Renal cortex interstitium (tissue), 11 donors: Measurements from ENCODE around the gene UNC5C. TPM values are rescaled to one million over a fixed set of nuclear protein-coding genes. Genes with fewer than 3 reads are reported as not detected.

Experiments
- DNase-seq, 11 donors: peaks; one replicate each; pipeline ENCODE4 v3.0.0-alpha.2; 2013; ENCODE audit warnings: low read depth in 9 of 11, low spot score in 4 of 11; ENCODE audit errors: extremely low read depth in 1 of 11
- polyA plus RNA-seq, 3 donors: library from polyadenylated mRNA; unstranded; fragments of 120-200 nt; gene quantifications; one replicate each; pipeline ENCODE4 v1.2.1, GENCODE V29; 2013; ENCODE audit not compliant: insufficient read length in 3 of 3

UNC5C gene
- polyA plus RNA-seq, 3 donors, result 34.1 to 43.8 (median 41.3) TPM

GRCh38 chr4:95264843-95265242, 283.9 kb downstream of the UNC5C start:
- no peak for DNase-seq

- DNase-seq, result no peak
These were observed 284.8 kb downstream of the UNC5C start for GRCh38 chr4:95263960-95264359.

- DNase-seq, result no peak
These were observed 285.4 kb downstream of the UNC5C start for GRCh38 chr4:95263391-95263790.

- no peak for DNase-seq
These were observed 292.5 kb downstream of the UNC5C start for GRCh38 chr4:95256108-95256835.

- no peak for DNase-seq
These were observed 293.2 kb downstream of the UNC5C start for GRCh38 chr4:95255396-95256107.

GRCh38 chr4:95251568-95251967, 297.2 kb downstream of the UNC5C start:
- no peak for DNase-seq

- peak in 8 of 11 donors; percentile 20 to 60 (median 32) for DNase-seq
These were observed 298.1 kb downstream of the UNC5C start for GRCh38 chr4:95250544-95251137.

- no peak for DNase-seq
These were observed 299.2 kb downstream of the UNC5C start for GRCh38 chr4:95249426-95250021.

- no peak for DNase-seq
These were observed 299.9 kb downstream of the UNC5C start for GRCh38 chr4:95248720-95249425.

GRCh38 chr4:95243892-95244291, 304.9 kb downstream of the UNC5C start:
- no peak for DNase-seq

- DNase-seq, result no peak
These were observed 310.2 kb downstream of the UNC5C start for GRCh38 chr4:95238554-95238953.

- no peak for DNase-seq
These were observed 316.2 kb downstream of the UNC5C start for GRCh38 chr4:95232358-95233156.

GRCh38 chr4:95231681-95232080, 317.1 kb downstream of the UNC5C start:
- no peak for DNase-seq

GRCh38 chr4:95225849-95226248, 322.9 kb downstream of the UNC5C start:
- no peak for DNase-seq

- no peak for DNase-seq
These were observed 324.4 kb downstream of the UNC5C start for GRCh38 chr4:95224402-95224801.

- DNase-seq, result no peak
These were observed 328.3 kb downstream of the UNC5C start for GRCh38 chr4:95220205-95221175.

- no peak for DNase-seq
These were observed 329.7 kb downstream of the UNC5C start for GRCh38 chr4:95219109-95219508.
